NCI-H1048 (cell line): ENCODE results near the gene PDZD7.
"Not testable (repeated sequence)": the region's sequence is repeated elsewhere in the genome, so short reads cannot be mapped to it uniquely, and the experiment has no call there.

Source experiments
- DNase-seq: peaks from one replicate; lab custom pipeline; 2025; lab: John Stamatoyannopoulos, UW

Gene PDZD7

DNA sequence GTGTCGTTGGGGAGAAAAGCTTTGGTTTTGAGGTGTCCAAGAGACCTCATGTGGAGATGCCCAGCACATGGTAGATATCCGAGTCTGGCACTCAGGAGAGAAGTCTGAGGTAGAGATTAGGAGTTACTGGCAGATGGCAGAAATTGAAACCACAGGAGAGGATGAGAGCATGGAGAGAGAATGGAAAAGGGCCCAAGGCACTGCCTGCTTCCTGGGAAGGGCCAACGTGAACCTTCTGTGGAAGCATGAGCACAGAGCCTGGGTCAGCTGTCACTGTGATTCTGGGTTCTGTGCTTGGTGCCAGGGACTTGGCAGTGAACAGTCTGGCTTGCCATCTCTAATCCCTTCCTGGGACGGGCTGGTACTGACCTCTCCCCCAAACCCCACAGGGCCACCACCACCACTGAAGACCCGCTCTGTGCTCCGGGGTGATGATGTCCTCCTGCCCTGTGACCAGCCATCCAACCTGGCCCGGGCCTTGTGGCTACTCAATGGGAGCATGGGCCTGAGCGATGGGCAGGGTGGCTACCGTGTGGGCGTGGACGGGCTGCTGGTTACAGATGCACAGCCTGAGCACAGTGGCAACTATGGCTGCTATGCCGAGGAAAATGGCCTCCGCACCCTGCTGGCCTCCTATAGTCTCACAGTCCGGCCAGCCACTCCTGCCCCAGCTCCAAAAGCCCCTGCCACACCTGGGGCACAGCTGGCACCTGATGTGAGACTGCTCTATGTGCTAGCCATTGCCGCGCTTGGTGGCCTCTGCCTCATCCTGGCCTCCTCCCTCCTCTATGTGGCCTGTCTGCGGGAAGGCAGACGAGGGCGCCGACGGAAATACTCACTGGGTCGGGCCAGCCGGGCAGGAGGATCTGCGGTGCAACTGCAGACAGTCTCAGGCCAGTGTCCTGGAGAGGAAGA lies 47.8 kb downstream of the PDZD7 start:
- DNase-seq, result no peak

DNA sequence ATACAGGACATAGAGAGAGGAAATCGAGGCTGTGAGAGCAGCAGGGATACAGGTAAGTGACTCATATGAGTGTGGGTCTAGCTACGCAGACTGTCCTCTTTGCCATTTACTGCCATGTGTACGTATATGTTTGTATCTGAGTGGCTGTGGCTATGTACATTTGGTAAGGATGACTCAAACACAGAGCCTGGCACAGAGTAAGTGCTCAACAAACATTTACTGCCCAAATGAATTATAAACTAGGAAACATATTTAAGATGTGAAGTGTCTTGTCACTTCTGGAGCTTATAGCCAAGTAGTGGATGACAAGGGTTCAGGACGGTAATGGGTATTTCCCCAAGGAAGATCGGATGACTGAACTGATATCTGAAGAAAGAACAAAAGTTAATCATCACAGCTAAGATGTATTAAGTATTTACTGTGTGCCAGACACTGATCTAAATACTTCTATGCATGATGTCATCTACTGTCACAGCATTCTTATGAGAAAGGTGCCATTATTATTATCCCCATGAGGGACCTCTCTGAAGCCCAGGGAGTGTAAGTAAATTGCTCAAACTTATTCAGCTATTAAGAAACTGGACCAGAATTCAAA lies 49.7 kb downstream of the PDZD7 start:
- DNase-seq, result no peak

DNA sequence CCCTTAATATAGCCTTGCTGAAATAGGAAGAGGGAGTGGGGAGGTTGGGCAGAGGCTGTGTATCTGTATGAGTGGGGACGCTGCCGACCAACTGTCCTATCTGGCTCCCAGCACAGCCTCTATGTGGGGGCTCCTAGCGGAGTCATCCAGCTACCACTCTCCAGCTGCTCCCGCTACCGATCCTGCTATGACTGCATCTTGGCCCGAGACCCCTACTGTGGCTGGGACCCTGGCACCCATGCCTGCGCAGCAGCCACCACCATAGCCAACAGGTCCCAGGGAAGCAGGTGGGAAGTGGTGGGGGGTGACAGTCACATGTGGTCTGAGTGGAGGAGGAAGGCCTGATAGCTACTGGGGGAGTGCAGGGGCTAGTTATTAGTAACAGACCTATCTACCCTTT lies 50.2 kb downstream of the PDZD7 start:
- DNase-seq, result no peak

DNA sequence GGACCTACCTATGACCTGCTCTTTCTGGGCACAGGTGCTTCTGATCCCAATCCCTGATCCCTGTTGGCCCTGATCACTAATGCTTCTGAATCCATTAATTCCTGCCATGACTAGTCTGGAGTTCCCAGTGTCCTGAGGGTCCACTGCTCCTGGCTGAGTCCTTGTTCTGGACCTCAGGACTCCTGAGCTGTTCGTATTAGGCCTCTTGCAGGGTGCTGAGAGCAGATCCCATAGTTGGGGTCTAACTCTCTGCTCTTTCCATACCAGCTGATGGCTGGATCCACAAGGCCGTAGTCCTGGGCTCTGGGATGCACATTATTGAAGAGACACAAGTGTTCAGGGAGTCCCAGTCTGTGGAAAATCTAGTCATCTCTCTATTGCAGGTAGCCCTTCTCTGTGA lies 50.6 kb downstream of the PDZD7 start:
- no peak for DNase-seq

DNA sequence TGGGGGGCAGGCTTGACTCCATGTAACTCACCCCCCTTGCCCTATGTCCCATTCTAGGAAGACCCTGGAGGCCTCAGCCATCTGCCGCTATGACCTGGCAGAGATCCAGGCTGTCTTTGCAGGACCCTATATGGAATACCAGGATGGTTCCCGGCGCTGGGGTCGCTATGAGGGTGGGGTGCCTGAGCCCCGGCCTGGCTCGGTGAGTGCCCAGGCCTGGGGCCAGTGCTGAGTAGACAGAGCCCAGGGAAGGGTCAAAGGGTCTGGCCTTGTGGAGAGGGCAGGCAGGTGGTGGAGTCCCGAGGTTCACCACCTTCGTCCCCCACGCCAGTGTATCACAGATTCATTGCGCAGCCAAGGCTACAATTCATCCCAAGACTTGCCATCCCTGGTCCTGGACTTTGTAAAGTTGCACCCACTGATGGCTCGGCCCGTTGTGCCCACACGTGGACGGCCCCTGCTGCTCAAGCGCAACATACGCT lies 51.1 kb downstream of the PDZD7 start:
- no peak for DNase-seq

DNA sequence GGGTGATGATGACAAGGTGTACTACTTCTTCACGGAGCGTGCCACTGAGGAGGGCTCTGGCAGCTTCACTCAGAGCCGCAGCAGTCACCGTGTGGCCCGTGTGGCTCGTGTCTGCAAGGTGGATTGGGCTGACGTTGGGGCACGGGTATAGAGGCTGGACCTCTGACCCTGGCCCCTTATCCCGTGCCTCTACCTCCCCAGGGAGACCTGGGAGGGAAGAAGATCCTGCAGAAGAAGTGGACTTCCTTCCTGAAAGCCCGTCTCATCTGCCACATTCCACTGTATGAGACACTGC lies 52.1 kb downstream of the PDZD7 start:
- DNase-seq, result no peak

DNA sequence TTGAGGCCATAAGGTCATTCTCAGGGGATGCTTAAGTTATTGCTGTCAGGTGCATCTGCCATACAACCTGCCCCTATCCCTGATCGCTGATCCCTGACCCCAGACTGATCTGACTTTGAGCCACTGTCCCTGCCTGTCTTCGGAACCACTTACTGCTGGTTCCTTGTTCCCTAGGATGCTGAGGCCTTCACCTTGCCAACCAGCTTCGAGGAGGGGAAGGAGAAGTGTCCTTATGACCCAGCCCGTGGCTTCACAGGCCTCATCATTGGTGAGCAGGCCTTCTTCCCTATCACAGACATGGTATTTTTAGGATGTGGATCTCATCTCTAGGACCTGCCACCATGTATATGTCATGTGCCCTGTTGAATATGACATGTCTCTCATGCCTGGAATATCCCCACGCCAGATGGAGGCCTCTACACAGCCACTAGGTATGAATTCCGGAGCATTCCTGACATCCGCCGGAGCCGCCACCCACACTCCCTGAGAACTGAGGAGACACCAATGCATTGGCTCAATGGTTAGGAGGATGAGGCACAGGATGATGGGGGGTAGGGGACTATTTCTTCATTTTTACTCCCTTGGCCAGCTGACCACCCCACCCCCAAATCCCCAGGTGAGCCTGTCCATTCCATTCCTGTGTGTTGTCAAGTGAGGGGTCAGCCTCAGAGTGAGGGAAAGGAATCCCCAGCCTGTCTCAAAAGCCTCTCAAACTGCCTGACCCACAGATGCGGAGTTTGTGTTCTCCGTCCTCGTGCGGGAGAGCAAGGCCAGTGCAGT lies 52.6 kb downstream of the PDZD7 start:
- no peak for DNase-seq

DNA sequence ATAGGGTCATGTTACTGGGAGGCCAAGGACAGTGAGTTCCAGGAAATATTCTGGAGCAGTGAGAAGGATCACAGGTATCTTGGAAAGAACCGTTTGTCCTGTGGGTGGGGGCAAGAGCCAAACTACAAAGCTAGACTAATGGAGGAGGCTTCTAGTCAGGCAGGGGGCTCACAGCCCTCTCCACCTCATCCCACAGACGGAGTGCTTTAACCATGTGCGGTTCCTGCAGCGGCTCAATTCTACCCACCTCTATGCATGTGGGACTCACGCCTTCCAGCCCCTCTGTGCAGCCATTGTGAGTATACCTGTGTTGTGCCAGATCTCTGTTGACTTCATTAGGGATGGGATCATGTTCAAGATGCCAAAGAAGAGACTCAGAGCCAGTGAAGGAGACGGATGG lies 53.5 kb downstream of the PDZD7 start:
- no peak for DNase-seq

DNA sequence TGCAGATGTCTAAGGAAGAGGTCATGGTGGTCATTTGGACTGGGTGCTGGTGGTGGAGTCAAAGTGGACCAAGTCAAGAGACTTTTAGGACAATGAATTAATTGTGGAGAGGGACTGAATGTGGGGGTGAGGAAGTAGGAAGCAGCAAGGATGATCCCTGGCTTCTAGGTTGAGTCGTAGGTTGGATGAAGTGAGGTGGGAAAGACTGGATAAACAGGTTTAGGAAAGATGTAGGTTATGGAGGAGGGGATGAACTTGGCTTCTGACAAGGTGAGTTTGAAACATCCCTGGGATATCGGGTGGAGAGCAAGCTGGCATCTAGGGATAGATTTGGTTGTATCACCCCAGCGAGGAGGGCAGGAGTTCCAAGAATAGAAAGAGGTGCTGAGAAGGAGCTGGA lies 54.0 kb downstream of the PDZD7 start:
- no peak for DNase-seq

DNA sequence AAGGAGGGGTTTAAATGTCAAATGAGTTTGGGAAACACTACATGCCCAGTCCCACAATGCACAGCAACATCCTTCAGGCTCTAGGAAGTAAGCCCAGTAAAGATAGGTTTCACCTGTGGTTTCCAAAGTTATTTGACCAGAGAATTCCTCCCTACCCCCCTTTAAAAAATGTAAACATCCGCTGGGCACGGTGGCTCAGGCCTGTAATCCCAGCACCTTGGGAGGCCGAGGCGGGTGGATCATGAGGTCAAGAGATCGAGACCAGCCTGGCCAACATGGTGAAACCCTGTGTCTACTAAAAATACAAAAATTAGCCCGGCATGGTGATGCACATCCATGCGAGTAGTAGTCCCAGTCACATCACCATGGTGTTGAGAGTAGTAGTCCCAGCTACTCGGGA lies 55.5 kb downstream of the PDZD7 start:
- DNase-seq, result not testable (repeated sequence)

DNA sequence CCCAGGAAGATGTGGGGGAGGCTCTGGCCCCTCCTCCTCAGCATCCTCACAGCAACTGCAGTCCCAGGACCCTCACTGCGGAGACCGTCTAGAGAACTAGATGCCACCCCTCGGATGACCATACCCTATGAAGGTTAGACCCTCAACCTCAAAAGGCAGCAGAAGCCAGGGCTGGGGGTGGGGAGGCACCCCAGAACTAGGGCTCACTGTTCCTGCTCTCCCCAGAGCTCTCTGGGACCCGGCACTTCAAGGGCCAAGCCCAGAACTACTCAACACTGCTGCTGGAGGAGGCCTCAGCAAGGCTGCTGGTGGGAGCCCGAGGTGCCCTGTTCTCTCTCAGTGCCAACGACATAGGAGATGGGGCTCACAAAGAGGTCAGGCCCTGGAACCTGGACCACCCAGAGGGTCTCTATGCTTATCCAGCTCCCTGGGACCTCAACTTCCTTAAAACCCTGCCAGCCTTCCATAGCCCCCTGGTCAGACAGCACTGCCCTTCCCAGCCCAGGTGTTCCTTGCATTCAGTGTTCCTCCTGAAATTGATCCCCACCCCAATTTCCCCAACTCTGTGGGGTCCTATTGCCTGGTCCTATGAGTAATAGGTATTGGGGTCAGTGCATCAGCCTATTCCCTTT lies 57.9 kb downstream of the PDZD7 start:
- DNase-seq, result no peak

DNA sequence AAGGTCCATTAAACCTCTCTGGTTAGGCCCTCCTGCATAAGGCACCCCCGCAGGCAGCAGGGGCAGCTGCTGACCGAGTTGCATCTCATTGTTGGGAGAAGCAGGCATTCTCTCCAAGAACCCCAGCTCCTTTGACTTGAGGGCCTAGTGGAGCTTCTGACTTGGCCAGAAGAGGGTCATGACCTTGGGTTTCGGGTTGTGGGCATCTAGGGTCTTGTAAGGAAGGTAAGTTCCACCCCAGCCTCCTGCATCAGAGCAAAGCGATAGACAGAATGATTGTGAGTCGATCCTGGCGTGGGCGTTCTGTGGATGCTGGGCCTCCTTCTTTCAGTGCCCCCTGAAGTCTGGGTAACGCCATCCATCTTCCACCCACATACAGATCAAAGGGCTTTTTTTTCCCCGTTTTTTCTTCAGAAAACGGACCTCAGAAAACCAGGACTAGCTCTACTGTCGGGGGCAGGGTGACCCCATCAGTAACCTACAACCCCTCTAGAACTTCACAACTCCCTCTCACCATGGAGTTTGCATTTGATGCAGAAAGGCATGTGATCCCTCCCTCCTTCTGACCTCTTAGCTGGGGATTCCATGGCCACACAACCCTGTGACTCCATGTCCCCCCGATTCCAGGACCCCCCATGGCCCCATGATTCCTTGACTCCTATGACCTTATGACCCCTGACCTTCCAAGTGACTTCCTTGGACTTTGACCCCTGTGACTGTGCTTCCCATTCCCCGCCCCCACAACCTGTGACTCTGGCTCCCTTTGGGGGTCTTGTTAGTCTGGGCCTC lies 58.6 kb downstream of the PDZD7 start:
- no peak for DNase-seq

DNA sequence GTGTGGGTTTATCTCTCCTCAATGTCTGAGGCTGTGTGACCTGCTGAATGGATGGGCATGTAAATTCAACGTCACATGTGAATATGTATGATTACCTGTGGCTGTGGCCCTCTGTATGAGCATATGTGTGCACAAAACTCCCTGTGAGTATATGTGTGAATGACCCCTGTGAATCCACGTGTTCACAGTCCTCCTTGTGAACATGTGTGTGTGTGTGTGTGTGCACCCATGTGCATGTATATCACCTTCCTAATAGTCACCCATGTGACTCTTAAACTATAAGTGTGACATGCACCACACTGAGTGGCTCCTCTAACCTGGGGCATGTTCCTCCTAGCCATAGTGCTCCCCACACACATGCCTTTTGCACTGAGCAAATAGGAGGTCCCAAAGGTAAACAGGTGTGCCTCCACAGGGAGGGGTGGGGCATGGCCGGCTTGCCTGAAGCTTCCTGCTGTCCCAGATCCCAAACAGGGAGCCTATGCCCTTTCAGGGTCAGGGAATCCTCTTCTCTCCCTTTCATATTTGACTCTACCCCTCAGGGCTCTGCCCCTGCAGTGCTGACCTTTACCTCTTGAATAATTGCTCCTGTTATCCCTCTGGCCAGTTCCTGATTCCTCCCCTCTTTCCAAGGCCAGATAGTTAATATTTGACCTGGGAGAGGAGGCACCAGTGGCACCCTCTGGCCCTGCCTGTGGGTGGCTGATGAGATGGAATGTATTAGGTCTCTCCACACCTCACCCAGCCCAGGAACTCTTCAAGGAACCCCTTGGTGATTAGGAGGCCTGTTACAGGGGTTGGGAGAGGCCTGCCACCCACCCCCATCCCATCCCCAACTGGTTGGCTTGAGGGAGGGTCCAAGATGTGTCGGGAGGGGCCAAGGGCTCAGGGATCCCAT lies 59.8 kb downstream of the PDZD7 start:
- DNase-seq, result no peak

DNA sequence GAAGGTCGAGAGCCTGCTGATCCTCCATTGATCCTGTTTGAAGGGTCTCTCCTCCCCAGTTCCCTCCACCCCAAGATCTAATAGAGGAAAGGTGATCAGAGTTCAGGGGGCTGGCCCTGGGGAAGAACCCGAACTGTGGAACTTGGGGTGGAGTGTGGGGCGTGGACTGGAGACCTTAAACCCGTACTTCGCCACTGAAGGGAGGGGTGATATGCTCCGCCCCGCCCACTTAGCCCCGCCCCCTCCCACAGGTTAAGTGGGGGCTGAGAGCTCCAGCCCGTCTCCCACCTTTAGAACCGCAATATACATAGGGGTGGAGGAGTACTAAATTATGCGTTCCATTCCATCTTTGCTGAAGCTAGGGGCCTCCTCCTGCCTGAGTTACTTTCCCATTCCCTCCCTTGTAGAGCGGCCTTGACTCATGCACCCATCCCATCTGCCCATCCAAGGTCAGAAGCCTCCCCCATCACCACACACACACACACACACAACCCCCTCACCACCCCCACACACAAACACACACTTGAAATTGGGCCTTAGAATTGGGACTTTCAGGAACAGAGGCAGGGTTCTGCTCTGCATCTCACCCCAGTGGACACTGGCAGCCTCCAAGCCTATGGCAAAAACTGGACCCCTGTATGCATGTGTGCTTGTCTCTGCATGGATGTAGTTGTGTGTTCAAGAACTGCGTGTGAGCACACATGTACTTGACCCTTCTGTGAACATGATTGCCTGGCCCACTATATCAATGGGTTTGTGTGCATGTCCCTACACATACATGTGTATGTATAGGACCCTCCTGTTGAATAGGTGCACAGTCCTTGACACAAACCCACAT lies 60.6 kb downstream of the PDZD7 start:
- no peak for DNase-seq

DNA sequence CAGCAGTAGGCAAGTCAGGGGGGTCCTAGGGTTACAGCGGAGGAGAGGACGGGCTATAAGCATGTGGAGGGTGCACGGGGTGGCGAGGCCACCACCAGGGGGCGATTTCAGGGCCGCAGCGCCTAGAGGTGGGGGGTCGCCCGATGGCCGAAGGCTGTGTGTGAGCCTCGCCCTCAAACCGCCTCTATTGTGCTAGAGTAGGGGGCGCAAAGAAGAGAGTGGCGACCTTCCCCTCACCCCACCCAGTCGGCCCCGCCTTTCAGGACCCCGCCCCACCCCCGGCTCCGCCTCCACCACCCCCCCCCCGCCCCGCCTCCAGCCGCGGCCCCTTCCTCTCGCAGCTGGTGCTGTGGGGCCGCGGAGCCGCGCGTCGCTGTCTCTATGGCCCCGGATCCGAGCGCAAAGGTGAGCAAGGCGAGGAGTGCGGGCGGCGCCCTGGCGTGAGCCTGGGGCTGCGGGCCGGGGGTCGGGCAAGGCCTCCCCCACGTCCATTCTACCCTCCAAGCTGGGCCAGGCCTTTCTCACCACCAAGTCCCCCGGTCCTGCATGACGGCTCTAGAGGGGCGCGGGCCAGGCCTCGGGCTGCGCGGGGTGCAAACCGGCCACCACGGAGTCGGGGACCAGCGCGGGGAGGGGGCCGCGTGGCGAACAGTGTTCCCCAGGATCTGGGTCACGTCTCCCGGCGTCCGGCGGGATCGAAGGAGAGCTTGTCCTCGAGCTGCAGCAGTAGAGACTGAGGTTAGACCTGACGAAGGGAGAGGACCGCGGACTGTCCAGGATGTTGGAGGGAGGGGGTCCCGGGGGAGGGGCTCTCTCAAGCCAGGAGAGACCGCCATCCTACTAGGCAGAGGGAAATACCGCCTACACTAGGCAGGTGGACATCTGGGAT lies 61.5 kb downstream of the PDZD7 start, which contains the start of gene SEMA4G:
Gene SEMA4G (plus strand): TSS at position 318 of the 889 bp plus-strand sequence. CDS start 3,409 bp downstream, outside the sequence.
- DNase-seq, result no peak

DNA sequence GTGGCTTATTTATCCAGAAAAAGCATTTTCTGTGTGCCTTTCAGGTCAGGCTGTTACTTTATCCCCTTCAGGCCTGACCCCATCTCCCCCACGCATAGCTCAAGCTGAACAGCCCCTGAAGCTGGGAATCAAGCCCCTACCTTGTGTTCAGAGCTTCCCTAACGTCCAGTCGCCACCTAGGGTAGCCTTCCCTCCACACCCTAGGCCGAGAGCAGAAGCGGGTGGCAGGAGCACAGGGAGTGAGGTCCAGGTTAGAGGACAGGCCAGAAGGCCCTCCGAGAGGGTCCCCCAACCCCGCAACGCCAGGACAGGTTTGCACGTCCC lies 62.1 kb downstream of the PDZD7 start:
- DNase-seq, result no peak

DNA sequence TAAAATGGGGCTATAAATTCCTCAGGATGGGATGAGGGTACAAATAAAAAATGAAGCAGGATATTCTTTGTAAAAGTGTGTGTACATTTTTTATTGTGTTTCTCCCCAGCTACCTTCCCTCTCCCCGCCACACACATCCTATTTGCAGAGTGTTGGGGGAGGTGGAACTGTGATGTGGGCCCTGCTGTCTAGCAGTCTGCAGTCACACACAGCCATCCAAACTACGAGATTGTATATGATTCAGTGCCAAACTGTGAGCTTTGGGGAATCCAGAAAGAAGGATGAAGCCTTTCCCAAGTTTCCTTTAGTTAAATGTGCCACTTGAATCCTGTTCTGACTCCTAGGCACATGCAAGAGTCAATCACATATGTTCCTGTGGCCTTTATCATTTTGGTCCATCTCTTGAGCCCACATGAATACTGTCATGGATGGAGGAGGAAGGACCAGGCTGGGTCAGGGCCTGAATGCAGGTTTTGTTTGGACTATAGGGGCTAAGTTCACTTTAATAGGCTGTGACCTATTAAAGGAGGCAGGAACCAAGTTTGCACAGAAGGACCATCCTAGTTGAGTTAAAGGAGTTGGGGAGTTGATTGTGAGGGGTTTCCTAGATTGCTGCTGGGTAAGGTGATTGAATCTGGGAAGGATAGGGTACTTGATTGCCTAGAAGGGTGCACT lies 62.7 kb downstream of the PDZD7 start:
- no peak for DNase-seq

DNA sequence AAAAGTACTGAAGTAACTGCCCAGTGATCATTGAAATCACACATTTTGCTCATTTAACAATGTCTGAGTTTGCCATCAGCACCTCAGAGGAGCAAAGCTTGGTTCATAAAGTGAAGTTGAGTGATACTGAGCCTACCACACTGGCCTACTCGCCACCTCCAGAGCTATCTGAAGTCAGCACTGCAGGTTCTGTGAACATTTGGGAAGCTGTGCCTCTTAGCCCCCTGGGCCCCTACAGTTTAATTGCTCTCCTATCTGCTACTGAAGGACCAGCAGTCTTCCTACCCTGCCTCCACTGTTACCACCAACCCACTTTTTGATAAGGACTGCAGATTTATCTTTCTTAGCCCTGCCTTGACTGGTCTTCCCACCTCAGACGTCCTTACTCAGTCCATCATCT lies 63.6 kb downstream of the PDZD7 start:
- DNase-seq, result no peak
